B cell (primary cell): Measurements from ENCODE around the gene TM4SF5.

Source experiments
- EZH2 ChIP-seq: IDR thresholded peaks from 2 replicates; pipeline ENCODE4 v1.6.1; 2012; ENCODE audit warnings: borderline replicate concordance, low read depth, mild to moderate bottlenecking, moderate library complexity, low read length; ENCODE audit not compliant: insufficient read depth, poor library complexity, severe bottlenecking
- TF ChIP-seq, protein P1 (sequence below): fragments of 200-600 bp; IDR thresholded peaks from one replicate; pipeline ENCODE4 v1.8.0; 2022; ENCODE audit warnings: antibody characterized with exemption, mild to moderate bottlenecking

DNA sequence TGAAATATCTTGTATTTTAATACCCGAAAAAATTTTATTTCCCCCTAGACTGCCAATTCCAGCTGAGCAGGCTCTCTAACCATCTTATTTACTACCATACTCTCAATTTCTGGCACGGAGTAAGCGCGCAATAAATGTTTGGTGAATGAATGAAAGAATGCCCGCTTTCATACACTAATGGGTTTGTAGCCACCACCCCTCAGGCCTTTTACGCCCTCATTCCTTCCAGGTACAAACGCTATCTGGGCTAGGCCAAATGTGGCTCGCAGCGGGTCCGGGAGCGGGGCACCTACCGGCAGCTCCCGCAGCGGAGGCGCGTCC is 34.7 kb downstream of the TM4SF5 start:
- TF ChIP-seq, protein P1, sequence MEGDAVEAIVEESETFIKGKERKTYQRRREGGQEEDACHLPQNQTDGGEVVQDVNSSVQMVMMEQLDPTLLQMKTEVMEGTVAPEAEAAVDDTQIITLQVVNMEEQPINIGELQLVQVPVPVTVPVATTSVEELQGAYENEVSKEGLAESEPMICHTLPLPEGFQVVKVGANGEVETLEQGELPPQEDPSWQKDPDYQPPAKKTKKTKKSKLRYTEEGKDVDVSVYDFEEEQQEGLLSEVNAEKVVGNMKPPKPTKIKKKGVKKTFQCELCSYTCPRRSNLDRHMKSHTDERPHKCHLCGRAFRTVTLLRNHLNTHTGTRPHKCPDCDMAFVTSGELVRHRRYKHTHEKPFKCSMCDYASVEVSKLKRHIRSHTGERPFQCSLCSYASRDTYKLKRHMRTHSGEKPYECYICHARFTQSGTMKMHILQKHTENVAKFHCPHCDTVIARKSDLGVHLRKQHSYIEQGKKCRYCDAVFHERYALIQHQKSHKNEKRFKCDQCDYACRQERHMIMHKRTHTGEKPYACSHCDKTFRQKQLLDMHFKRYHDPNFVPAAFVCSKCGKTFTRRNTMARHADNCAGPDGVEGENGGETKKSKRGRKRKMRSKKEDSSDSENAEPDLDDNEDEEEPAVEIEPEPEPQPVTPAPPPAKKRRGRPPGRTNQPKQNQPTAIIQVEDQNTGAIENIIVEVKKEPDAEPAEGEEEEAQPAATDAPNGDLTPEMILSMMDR, result no peak
- TF ChIP-seq EZH2, result no peak
